CD4-positive, CD25-positive, alpha-beta regulatory T cell (primary cell): ENCODE data around the gene RFX8. TPM values are rescaled to one million over a fixed set of nuclear protein-coding genes. Genes with fewer than 3 reads are reported as not detected.
A peak's percentile ranks its signal among the peaks of the same experiment; 100 is the strongest.
"Not testable (repeated sequence)": the region's sequence is repeated elsewhere in the genome, so short reads cannot be mapped to it uniquely, and the experiment has no call there.

ENCODE experiments used
- ATAC-seq, 2 donors: fragments of 150-1000 bp; cut with Tn5 transposase; one replicate each; pipeline ENCODE4 v1.10.0; 2021; ENCODE audit warnings: low read depth in 2 of 2, moderate number of reproducible peaks in 2 of 2, moderate library complexity in 1 of 2
- DNase-seq, 3 donors: peaks; one replicate each; pipeline versions ENCODE4 v3.0.0 to v3.0.0-alpha.2; 2012 to 2022; ENCODE audit warnings: mixed read lengths in 1 of 3
- H3K27ac ChIP-seq: one replicate; pipeline ENCODE4 v1.7.0; 2013; ENCODE audit warnings: mild to moderate bottlenecking, low read length; ENCODE audit not compliant: insufficient read depth, poor library complexity, severe bottlenecking
- H3K27me3 ChIP-seq: one replicate; pipeline ENCODE4 v1.7.0; 2013; ENCODE audit warnings: low read length; ENCODE audit not compliant: control insufficient read depth, insufficient read depth
- H3K36me3 ChIP-seq: one replicate; pipeline ENCODE4 v1.7.0; 2013; ENCODE audit warnings: mild to moderate bottlenecking, low read length, moderate library complexity; ENCODE audit not compliant: control insufficient read depth, insufficient read depth
- H3K4me1 ChIP-seq: 2 replicates; pipeline ENCODE4 v1.7.0; 2013; ENCODE audit warnings: mild to moderate bottlenecking, low read length; ENCODE audit not compliant: insufficient read depth, control insufficient read depth, poor library complexity, severe bottlenecking
- H3K4me3 ChIP-seq: one replicate; pipeline ENCODE4 v1.7.0; 2013; ENCODE audit warnings: low read depth, mild to moderate bottlenecking, low read length, moderate library complexity
- H3K9me3 ChIP-seq, 2 experiments: 1 replicate in 1 of 2; 2 replicates in 1 of 2; pipeline ENCODE4 v1.7.0; 2013; ENCODE audit warnings: low read length in 2 of 2, mild to moderate bottlenecking in 1 of 2, moderate library complexity in 1 of 2; ENCODE audit not compliant: control insufficient read depth in 2 of 2
- H3K27ac Mint-ChIP-seq, 3 donors: one replicate each; pipeline ENCODE4 v1.8.0; 2020 to 2022; ENCODE audit warnings: mild to moderate bottlenecking in 3 of 3, mixed read lengths in 3 of 3, moderate library complexity in 2 of 3
- H3K27me3 Mint-ChIP-seq: one replicate; pipeline ENCODE4 v1.8.0; 2022; ENCODE audit warnings: mild to moderate bottlenecking, mixed read lengths
- H3K36me3 Mint-ChIP-seq: one replicate; pipeline ENCODE4 v1.8.0; 2020; ENCODE audit warnings: mixed read lengths
- H3K4me1 Mint-ChIP-seq, 4 donors: one replicate each; pipeline ENCODE4 v1.8.0; 2020 to 2022; ENCODE audit warnings: mixed read lengths in 4 of 4, mild to moderate bottlenecking in 1 of 4
- H3K4me3 Mint-ChIP-seq, 4 donors: one replicate each; pipeline ENCODE4 v1.8.0; 2020 to 2022; ENCODE audit warnings: mild to moderate bottlenecking in 4 of 4, mixed read lengths in 4 of 4, moderate library complexity in 3 of 4
- H3K9me3 Mint-ChIP-seq, 7 donors: one replicate each; pipeline ENCODE4 v1.8.0; 2020 to 2022; ENCODE audit warnings: mixed read lengths in 7 of 7, mild to moderate bottlenecking in 3 of 7, moderate library complexity in 2 of 7
- polyA plus RNA-seq, 4 donors: library from polyadenylated mRNA; unstranded; fragments of 300-500 nt; fragmentation: Illumina TruSeq; gene quantifications; one replicate each; pipeline ENCODE4 v1.2.3, GENCODE V29; 2021
- total RNA-seq: library from RNA; stranded (reverse); gene quantifications from one replicate; pipeline ENCODE4 v1.2.3, GENCODE V29; 2022

Gene RFX8
- total and polyA plus RNA-seq, 5 donors from 2014 or later, result 0.16 to 5.5 (median 0.50) TPM; not detected in 2

GRCh38 chr2:101515477-101515876 is 40.6 kb upstream of the RFX8 start:
- H3K27ac Mint-ChIP-seq, result no peak overlapping the region
- no peak overlapping the region for H3K27ac ChIP-seq
- peaks cover 0 to 4% (median 0%) of the 10 kb centered on the region in 7 donors for H3K9me3 Mint-ChIP-seq
- peaks cover 16% of the 10 kb centered on the region for H3K27me3 Mint-ChIP-seq
- H3K4me1 ChIP-seq, result peaks cover 10% of the 10 kb centered on the region
- no peak overlapping the region for H3K4me3 ChIP-seq
- H3K36me3 Mint-ChIP-seq, result no peaks in the 10 kb centered on the region
- peaks cover 8 to 24% (median 13%) of the 10 kb centered on the region in 4 donors for H3K4me1 Mint-ChIP-seq
- H3K36me3 ChIP-seq, result no peaks in the 10 kb centered on the region
- no peak overlapping the region for H3K4me3 Mint-ChIP-seq
- no peaks in the 10 kb centered on the region for H3K27me3 ChIP-seq
- DNase-seq (no peak), ATAC-seq (no peak)
- H3K9me3 ChIP-seq, result no peaks in the 10 kb centered on the region

GRCh38 chr2:101512993-101513392 is 38.1 kb upstream of the RFX8 start:
- Histone ChIP-seq H3K27me3 (no peaks in the 10 kb centered on the region), H3K4me3 (no peak overlapping the region), H3K27ac (no peak overlapping the region), H3K4me1 (peaks cover 10% of the 10 kb centered on the region), H3K36me3 (no peaks in the 10 kb centered on the region), H3K9me3 (no peaks in the 10 kb centered on the region)
- DNase-seq (no peak), ATAC-seq (no peak)
- Mint-ChIP-seq H3K27me3 (peaks cover 12% of the 10 kb centered on the region), H3K4me1 (peaks cover 7 to 15% (median 10%) of the 10 kb centered on the region in 4 donors), H3K36me3 (no peaks in the 10 kb centered on the region), H3K9me3 (peaks cover 0 to 4% (median 0%) of the 10 kb centered on the region in 7 donors), H3K4me3 (no peak overlapping the region), H3K27ac (no peak overlapping the region)

GRCh38 chr2:101511381-101511780 is 36.5 kb upstream of the RFX8 start:
- Histone ChIP-seq H3K36me3 (no peaks in the 10 kb centered on the region), H3K4me1 (no peaks in the 10 kb centered on the region), H3K27me3 (no peaks in the 10 kb centered on the region), H3K4me3 (no peak overlapping the region), H3K9me3 (no peaks in the 10 kb centered on the region), H3K27ac (no peak overlapping the region)
- no peak for DNase-seq
- H3K4me1 Mint-ChIP-seq, result peaks cover 0 to 2% (median 0%) of the 10 kb centered on the region in 4 donors
- H3K27me3 Mint-ChIP-seq, result peaks cover 17% of the 10 kb centered on the region
- no peak for ATAC-seq
- H3K36me3 Mint-ChIP-seq, result no peaks in the 10 kb centered on the region
- H3K9me3 Mint-ChIP-seq, result peaks cover 0 to 4% (median 0%) of the 10 kb centered on the region in 7 donors
- H3K27ac Mint-ChIP-seq, result peak overlapping the region in 1 of 3 donors; percentile 69
- H3K4me3 Mint-ChIP-seq, result no peak overlapping the region

- Mint-ChIP-seq H3K36me3 (no peaks in the 10 kb centered on the region), H3K4me3 (no peak overlapping the region), H3K27ac (no peak overlapping the region), H3K4me1 (no peaks in the 10 kb centered on the region), H3K27me3 (peaks cover 17% of the 10 kb centered on the region), H3K9me3 (peaks cover 0 to 3% (median 0%) of the 10 kb centered on the region in 7 donors)
- no peaks in the 10 kb centered on the region for H3K9me3 ChIP-seq
- DNase-seq (no peak), ATAC-seq (no peak)
- H3K27ac ChIP-seq, result no peak overlapping the region
- no peaks in the 10 kb centered on the region for H3K4me1 ChIP-seq
- no peak overlapping the region for H3K4me3 ChIP-seq
- no peaks in the 10 kb centered on the region for H3K36me3 ChIP-seq
- no peaks in the 10 kb centered on the region for H3K27me3 ChIP-seq
Measured at GRCh38 chr2:101509499-101510284, 34.8 kb upstream of the RFX8 start.

- Mint-ChIP-seq H3K27me3 (peaks cover 12% of the 10 kb centered on the region), H3K4me1 (no peaks in the 10 kb centered on the region), H3K36me3 (no peaks in the 10 kb centered on the region), H3K27ac (no peak overlapping the region), H3K4me3 (no peak overlapping the region), H3K9me3 (no peaks in the 10 kb centered on the region)
- Histone ChIP-seq H3K9me3 (no peaks in the 10 kb centered on the region), H3K27me3 (no peaks in the 10 kb centered on the region), H3K4me1 (no peaks in the 10 kb centered on the region), H3K4me3 (no peak overlapping the region), H3K36me3 (no peaks in the 10 kb centered on the region), H3K27ac (no peak overlapping the region)
- ATAC-seq (no peak), DNase-seq (no peak)
Measured at GRCh38 chr2:101508636-101509035, 33.7 kb upstream of the RFX8 start.

GRCh38 chr2:101505276-101505675 is 30.4 kb upstream of the RFX8 start:
- not testable (repeated sequence) for H3K27me3 ChIP-seq, ATAC-seq, H3K36me3 Mint-ChIP-seq, DNase-seq, H3K9me3 ChIP-seq, H3K27ac ChIP-seq, H3K4me3 ChIP-seq, H3K27ac Mint-ChIP-seq, H3K4me3 Mint-ChIP-seq, H3K4me1 ChIP-seq, H3K9me3 Mint-ChIP-seq, H3K36me3 ChIP-seq
- peaks cover 11% of the 10 kb centered on the region for H3K27me3 Mint-ChIP-seq
- peaks cover 0 to 12% (median 4%) of the 10 kb centered on the region in 4 donors for H3K4me1 Mint-ChIP-seq

- H3K36me3 ChIP-seq, H3K4me3 ChIP-seq, H3K4me3 Mint-ChIP-seq, H3K4me1 ChIP-seq, H3K9me3 ChIP-seq, H3K27ac Mint-ChIP-seq, H3K27ac ChIP-seq, H3K27me3 ChIP-seq, DNase-seq, H3K36me3 Mint-ChIP-seq, ATAC-seq, H3K9me3 Mint-ChIP-seq: not testable (repeated sequence)
- Mint-ChIP-seq H3K27me3 (peaks cover 11% of the 10 kb centered on the region), H3K4me1 (peaks cover 0 to 12% (median 4%) of the 10 kb centered on the region in 4 donors)
Measured at GRCh38 chr2:101504744-101505143, 29.8 kb upstream of the RFX8 start.

GRCh38 chr2:101502095-101502494 is 27.2 kb upstream of the RFX8 start:
- ATAC-seq (peak in 1 of 2 donors; percentile 31), DNase-seq (peak in 1 of 3 donors; percentile 41)
- Histone ChIP-seq H3K9me3 (no peaks in the 10 kb centered on the region), H3K4me1 (peaks cover 9% of the 10 kb centered on the region), H3K27ac (no peak overlapping the region), H3K27me3 (no peaks in the 10 kb centered on the region), H3K4me3 (no peak overlapping the region), H3K36me3 (no peaks in the 10 kb centered on the region)
- Mint-ChIP-seq H3K27me3 (peaks cover 11% of the 10 kb centered on the region), H3K4me3 (no peak overlapping the region), H3K9me3 (no peaks in the 10 kb centered on the region), H3K4me1 (peaks cover 0 to 12% (median 4%) of the 10 kb centered on the region in 4 donors), H3K27ac (no peak overlapping the region), H3K36me3 (no peaks in the 10 kb centered on the region)
